H1 (cell line): ENCODE data around the gene TAPT1. TPM values are rescaled to one million over a fixed set of nuclear protein-coding genes. Genes with fewer than 3 reads are reported as not detected.

Source experiments
- CHD1 ChIP-seq: IDR thresholded peaks from 2 replicates; pipeline ENCODE4 v1.6.1; 2012; ENCODE audit warnings: low read depth, low read length, improper control_type of control experiment
- CREB1 ChIP-seq: IDR thresholded peaks from 2 replicates; pipeline ENCODE4 v1.6.1; 2012; ENCODE audit warnings: inconsistent platforms
- EZH2 ChIP-seq: fragments of 200-600 bp; sonication (generic); IDR thresholded peaks from 2 replicates; pipeline ENCODE4 v1.7.1; 2012; ENCODE audit warnings: low read depth, mild to moderate bottlenecking, moderate library complexity, low read length, inconsistent platforms; ENCODE audit not compliant: severe bottlenecking
- GTF2F1 ChIP-seq: IDR thresholded peaks from 2 replicates; pipeline ENCODE4 v1.6.1; 2012; ENCODE audit warnings: low read depth, low read length, improper control_type of control experiment, borderline replicate concordance
- SRF ChIP-seq: IDR thresholded peaks from 2 replicates; pipeline ENCODE4 v1.6.1; 2011; ENCODE audit warnings: mild to moderate bottlenecking, low read depth, low read length, moderate library complexity
- ZNF274 ChIP-seq: IDR thresholded peaks from 2 replicates; pipeline ENCODE4 v1.7.0; 2012; ENCODE audit warnings: low read length, borderline replicate concordance; ENCODE audit errors: extremely low read depth
- polyA plus RNA-seq, 7 experiments: library from polyadenylated mRNA; depleted of rRNA in 3 of 7; stranded (reverse) in 5 of 7; unstranded in 2 of 7; fragments of >200 nt in 5 of 7; fragments of 200-250 nt in 2 of 7; gene quantifications; 1 replicate in 5 of 7; 2 replicates in 1 of 7; 4 replicates in 1 of 7; pipeline versions ENCODE4 v1.2.1 to v1.2.3, GENCODE V29; 2011 to 2013; ENCODE audit warnings: missing spikeins in 2 of 7, mixed read lengths in 2 of 7
- total RNA-seq: library from RNA; stranded (reverse); fragmentation: NEBNext Ultra II Directional; extraction: Animal tissue kit (Norgen Biotek cat#: 25700); gene quantifications from 2 replicates; pipeline ENCODE4 v1.2.1, GENCODE V29; 2021
- TF ChIP-seq, protein P1 (sequence below): fragments of 300-600 bp; sonication (generic); IDR thresholded peaks from 2 replicates; pipeline ENCODE4 v1.7.1; 2012; ENCODE audit warnings: low read length, moderate library complexity, mild to moderate bottlenecking, inconsistent platforms; ENCODE audit not compliant: insufficient replicate concordance
- TF ChIP-seq, protein P2 (sequence below): IDR thresholded peaks from 2 replicates; pipeline ENCODE4 v1.6.1; 2012; ENCODE audit warnings: inconsistent platforms

The TAPT1 gene
- total and polyA plus RNA-seq, 2 of the 8 experiments (the other 6 are each of a cell fraction or from before 2014, with no cell fraction given) = 4.2 to 15.3 TPM

DNA sequence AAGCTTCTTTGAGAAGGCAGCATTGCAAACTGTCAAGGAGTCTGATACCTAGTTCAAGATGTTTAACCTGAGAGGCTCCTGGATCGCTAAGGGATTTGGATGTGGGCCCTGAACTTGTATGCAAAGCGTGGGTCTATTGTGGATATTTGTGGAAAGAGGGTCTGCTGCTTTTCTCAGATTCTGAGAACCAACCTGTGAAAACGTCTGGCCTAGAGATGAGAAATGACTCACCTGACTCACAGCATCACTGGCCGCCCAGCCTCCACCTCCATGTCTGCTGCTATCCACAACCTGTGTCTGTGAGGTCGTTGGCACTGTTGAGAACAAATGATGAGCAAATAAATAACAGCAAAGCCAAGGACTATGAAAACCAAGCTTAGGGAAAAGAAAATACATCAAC is 109.1 kb downstream of the TAPT1 start (continued):
- TF ChIP-seq, protein P1, sequence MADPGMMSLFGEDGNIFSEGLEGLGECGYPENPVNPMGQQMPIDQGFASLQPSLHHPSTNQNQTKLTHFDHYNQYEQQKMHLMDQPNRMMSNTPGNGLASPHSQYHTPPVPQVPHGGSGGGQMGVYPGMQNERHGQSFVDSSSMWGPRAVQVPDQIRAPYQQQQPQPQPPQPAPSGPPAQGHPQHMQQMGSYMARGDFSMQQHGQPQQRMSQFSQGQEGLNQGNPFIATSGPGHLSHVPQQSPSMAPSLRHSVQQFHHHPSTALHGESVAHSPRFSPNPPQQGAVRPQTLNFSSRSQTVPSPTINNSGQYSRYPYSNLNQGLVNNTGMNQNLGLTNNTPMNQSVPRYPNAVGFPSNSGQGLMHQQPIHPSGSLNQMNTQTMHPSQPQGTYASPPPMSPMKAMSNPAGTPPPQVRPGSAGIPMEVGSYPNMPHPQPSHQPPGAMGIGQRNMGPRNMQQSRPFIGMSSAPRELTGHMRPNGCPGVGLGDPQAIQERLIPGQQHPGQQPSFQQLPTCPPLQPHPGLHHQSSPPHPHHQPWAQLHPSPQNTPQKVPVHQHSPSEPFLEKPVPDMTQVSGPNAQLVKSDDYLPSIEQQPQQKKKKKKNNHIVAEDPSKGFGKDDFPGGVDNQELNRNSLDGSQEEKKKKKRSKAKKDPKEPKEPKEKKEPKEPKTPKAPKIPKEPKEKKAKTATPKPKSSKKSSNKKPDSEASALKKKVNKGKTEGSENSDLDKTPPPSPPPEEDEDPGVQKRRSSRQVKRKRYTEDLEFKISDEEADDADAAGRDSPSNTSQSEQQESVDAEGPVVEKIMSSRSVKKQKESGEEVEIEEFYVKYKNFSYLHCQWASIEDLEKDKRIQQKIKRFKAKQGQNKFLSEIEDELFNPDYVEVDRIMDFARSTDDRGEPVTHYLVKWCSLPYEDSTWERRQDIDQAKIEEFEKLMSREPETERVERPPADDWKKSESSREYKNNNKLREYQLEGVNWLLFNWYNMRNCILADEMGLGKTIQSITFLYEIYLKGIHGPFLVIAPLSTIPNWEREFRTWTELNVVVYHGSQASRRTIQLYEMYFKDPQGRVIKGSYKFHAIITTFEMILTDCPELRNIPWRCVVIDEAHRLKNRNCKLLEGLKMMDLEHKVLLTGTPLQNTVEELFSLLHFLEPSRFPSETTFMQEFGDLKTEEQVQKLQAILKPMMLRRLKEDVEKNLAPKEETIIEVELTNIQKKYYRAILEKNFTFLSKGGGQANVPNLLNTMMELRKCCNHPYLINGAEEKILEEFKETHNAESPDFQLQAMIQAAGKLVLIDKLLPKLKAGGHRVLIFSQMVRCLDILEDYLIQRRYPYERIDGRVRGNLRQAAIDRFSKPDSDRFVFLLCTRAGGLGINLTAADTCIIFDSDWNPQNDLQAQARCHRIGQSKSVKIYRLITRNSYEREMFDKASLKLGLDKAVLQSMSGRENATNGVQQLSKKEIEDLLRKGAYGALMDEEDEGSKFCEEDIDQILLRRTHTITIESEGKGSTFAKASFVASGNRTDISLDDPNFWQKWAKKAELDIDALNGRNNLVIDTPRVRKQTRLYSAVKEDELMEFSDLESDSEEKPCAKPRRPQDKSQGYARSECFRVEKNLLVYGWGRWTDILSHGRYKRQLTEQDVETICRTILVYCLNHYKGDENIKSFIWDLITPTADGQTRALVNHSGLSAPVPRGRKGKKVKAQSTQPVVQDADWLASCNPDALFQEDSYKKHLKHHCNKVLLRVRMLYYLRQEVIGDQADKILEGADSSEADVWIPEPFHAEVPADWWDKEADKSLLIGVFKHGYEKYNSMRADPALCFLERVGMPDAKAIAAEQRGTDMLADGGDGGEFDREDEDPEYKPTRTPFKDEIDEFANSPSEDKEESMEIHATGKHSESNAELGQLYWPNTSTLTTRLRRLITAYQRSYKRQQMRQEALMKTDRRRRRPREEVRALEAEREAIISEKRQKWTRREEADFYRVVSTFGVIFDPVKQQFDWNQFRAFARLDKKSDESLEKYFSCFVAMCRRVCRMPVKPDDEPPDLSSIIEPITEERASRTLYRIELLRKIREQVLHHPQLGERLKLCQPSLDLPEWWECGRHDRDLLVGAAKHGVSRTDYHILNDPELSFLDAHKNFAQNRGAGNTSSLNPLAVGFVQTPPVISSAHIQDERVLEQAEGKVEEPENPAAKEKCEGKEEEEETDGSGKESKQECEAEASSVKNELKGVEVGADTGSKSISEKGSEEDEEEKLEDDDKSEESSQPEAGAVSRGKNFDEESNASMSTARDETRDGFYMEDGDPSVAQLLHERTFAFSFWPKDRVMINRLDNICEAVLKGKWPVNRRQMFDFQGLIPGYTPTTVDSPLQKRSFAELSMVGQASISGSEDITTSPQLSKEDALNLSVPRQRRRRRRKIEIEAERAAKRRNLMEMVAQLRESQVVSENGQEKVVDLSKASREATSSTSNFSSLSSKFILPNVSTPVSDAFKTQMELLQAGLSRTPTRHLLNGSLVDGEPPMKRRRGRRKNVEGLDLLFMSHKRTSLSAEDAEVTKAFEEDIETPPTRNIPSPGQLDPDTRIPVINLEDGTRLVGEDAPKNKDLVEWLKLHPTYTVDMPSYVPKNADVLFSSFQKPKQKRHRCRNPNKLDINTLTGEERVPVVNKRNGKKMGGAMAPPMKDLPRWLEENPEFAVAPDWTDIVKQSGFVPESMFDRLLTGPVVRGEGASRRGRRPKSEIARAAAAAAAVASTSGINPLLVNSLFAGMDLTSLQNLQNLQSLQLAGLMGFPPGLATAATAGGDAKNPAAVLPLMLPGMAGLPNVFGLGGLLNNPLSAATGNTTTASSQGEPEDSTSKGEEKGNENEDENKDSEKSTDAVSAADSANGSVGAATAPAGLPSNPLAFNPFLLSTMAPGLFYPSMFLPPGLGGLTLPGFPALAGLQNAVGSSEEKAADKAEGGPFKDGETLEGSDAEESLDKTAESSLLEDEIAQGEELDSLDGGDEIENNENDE = no peak
- no peak for TF ChIP-seq CHD1
- TF ChIP-seq EZH2 = no peak
- TF ChIP-seq GTF2F1 = no peak
- no peak for TF ChIP-seq ZNF274
- TF ChIP-seq SRF = no peak
- TF ChIP-seq, protein P2, sequence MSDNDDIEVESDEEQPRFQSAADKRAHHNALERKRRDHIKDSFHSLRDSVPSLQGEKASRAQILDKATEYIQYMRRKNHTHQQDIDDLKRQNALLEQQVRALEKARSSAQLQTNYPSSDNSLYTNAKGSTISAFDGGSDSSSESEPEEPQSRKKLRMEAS = no peak
- no peak for TF ChIP-seq CREB1
- TF ChIP-seq, all 59 proteins: peak for 0
